GM12875 (cell line): ENCODE measurements around the gene DNAJC11.
A peak's percentile ranks its signal among the peaks of the same experiment; 100 is the strongest.

Experiments used
- H3K4me3 ChIP-seq: one replicate; pipeline ENCODE4 v1.5.1; 2011; ENCODE audit warnings: low read depth, low read length, control low read depth
- TF ChIP-seq, protein P1 (sequence below): IDR thresholded peaks from 2 replicates; pipeline ENCODE4 v1.5.1; 2011; ENCODE audit warnings: low read depth, mild to moderate bottlenecking, control low read depth, inconsistent platforms, low read length, moderate library complexity, borderline replicate concordance; ENCODE audit not compliant: insufficient read depth

Gene DNAJC11

DNA sequence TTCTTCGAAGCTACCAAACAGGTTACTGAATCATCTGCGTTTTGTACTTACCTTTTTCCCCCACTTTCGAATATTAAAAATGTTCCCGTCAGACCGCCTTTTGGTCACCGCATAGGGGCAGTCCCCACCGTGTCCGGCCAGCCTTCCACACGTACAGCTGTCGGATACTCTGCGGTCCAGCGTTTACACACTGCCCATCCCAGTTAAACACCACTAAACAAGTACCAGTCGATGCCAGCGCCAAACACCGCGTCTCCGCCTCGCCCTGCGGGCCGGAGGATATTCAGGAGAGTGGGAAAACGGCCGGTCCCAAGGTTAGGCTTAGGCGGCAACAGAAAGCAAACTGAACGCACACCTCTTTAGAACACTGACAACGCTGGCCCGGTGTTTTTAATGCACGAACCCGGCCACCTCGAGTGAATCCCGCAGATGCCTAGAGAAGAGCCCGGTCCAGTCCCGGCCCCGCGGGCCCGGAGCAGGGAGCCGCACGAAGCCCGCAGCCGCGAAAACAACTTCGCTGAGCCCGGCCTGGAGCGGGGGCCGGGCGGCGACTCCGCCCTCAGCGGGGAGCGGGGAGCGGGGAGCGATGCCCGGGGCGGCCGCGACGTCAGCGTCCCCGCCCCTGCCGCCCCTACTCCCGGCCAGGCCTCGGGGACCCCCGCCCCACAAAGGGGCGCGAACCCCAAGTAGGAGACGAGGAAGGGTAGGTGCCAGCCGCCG lies 88.8 kb downstream of the DNAJC11 start:
- TF ChIP-seq, protein P1, sequence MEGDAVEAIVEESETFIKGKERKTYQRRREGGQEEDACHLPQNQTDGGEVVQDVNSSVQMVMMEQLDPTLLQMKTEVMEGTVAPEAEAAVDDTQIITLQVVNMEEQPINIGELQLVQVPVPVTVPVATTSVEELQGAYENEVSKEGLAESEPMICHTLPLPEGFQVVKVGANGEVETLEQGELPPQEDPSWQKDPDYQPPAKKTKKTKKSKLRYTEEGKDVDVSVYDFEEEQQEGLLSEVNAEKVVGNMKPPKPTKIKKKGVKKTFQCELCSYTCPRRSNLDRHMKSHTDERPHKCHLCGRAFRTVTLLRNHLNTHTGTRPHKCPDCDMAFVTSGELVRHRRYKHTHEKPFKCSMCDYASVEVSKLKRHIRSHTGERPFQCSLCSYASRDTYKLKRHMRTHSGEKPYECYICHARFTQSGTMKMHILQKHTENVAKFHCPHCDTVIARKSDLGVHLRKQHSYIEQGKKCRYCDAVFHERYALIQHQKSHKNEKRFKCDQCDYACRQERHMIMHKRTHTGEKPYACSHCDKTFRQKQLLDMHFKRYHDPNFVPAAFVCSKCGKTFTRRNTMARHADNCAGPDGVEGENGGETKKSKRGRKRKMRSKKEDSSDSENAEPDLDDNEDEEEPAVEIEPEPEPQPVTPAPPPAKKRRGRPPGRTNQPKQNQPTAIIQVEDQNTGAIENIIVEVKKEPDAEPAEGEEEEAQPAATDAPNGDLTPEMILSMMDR: no peak
- H3K4me3 ChIP-seq: peak overlapping the region; percentile 73

DNA sequence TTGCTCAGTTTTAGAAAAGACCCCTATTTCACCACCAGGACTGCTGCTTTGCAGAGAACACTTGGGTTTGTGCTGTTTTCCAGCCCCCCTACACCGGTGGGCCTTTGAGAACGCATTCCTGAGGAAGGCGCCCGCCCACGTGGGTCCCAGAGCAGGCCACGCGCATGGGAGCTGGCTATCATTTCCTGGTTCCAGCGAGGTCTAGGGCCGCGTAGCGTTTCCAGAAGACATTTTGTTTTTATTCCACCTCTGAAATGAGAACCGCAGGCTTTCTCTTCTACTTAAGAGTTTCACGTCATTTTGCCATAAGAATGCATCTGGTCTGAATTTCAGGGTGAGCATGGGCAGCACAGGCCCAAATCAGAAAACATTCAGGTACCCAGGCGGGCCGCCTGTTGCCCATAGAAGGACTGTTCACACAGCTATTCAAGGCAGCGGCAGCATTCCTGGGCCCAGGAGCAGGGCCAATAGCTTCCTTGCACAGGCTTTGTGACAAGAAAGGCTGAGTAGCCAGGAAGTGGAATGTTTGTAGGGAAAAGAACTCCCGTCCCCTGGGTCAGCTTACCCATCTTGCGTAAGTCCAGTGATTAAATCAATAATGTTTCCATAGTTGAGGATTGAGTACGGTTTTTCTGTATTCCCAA lies 97.6 kb downstream of the DNAJC11 start:
- TF ChIP-seq, protein P1: no peak
- H3K4me3 ChIP-seq: peak overlapping the region; percentile 93

DNA sequence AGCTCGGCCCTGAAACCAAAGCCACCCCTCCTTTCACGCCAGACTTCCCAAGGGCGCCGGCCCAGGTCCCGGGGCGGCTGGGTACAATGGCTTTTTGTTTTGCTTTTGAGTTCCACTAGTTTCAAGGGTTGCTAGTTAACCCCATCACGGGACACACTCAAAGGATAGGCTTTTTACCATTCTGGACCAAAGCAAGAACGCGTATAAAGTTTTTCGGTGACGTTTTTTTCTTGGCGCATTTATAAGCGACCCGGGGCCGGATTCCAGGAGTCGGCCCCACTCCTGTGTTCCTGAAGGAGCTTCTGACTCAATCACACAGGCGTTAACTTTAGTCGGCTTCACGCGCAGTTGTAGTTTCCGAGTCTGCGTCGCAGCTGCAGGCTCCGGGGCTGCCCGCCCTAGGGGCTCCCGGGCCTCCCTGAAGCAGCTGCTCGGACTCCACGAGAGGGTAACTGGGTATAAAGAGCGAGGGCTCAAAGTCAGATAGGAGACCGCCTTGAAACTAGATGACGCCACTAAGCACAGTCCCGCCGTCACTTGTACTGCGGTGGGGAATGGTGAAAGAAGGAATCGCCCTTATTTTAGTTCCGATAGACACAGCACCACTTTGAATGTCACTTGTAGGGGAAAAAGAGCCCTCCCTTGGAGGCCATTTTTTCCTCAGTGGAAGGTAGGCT lies 98.2 kb downstream of the DNAJC11 start:
- TF ChIP-seq, protein P1: no peak
- H3K4me3 ChIP-seq: peak overlapping the region; percentile 93

DNA sequence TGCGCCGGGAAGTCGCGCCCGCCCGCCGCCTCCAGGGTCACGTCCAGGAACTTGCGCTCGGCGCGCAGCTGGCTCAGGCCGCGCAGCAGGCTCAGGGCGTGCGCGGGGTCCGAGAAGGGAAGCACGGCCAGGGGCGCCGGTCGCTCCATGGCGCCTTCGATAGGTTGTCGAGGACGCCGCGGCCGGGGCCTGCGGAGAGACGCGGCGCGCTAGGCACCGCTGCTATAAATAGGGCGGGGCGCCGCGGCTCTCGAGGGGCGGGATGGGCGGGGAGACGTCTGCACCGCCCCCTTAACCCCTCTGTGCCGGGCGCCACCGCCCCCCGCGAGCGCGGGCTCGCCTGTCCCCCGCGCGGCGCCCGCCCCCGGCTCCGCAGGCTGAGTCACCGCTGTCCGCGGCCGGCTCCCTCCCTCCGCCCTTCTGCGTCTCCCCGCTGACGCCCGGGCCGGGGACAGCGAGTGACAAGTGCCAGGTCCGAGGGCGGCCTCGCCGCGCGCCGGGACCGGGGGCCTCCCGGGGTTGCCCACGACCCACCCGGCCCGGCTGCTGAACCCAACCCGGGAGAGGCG lies 98.9 kb downstream of the DNAJC11 start, which contains the start of gene KLHL21:
Gene KLHL21, minus strand, starts transcription at position 201 of the 569 bp plus-strand sequence. Its CDS starts 52 bp downstream, at position 149.
- H3K4me3 ChIP-seq: peak within 1 kb of the TSS; percentile 93
- TF ChIP-seq, protein P1: no peak

DNA sequence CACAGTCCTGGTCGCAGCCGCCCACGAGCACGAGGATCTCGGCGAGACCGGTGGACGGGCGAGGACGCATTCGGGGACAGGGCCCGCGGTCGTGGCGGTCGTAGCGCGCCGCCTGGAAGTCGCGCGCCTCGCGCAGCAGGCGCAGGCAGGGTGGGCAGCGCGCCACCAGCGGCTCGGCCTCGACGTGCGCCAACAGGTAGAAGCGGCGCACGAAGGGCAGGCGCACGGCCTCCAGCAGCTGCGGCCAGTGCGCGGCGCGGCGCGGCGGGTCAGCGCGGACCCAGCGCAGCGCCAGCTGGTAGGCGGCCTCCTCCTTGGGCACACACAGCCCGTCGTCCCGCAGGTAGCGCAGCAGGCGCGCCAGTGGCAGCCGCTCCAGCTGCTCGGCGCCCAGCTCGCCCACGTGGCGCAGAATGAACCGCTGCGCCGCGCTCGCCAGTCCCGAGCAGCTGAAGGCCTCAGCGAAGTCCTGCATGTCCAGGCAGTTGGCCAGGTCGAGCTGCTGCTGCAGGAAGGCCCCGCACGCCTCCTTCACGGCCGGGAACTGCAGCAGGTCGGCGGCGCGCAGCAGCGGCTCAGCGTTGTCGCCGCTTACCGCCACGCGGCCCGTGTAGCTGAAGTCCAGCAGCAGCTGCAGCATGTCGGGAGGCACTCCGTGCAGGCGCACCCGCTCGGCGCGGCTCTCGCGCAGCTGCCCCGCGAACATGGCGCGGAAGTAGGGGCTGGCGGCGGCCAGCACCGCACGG lies 99.5 kb downstream of the DNAJC11 start:
- TF ChIP-seq, protein P1: no peak
- peak overlapping the region; percentile 93 for H3K4me3 ChIP-seq

DNA sequence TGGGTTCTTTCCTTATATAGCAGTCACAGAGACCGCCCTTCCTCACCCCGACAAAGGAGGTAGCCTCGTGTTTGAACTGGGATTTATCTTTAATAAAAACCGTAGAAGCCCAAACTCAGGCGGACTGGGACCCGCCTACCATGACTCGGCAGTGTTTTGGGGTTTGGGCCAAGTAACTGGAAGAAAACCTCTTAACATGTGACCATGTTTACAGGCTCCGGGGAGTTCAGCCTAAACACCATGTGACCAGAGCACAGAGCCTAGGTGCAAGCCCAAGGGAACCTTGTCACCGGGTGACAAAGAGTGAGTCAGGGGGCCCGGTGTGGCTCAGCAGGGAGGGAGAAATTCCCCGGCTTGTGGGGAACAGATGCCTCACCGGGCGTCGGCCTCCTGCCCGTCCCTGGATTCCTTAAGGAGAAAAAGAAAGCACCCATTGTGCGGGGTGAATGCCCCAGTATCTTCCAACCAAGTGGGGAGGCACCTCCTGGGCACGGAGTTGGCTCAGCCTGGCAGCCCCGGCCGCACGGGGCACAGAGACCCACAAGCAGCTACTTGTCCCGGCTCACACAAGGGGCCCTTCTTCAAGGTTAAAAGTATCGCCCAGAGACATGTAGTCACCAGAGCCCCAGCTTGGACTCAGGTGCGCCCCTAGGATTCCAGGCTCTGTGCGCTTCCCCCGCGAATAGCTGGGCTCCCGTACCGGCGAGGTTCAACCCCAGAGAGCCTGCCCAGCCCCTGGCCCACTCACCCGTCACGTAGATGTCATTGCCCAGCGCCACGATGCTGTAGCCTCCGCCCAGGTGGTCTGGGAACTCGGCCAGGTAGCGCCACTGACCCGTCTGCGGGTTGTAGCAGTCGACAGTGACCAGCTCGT lies 100.3 kb downstream of the DNAJC11 start:
- peak overlapping the region; percentile 93 for H3K4me3 ChIP-seq
- TF ChIP-seq, protein P1: no peak
